Limb (tissue), 2 donors: ENCODE data around the gene TMEM135.
"Not testable (repeated sequence)": the region's sequence is repeated elsewhere in the genome, so short reads cannot be mapped to it uniquely, and the experiment has no call there.

Experiments used
- DNase-seq, 2 donors: peaks; one replicate each; pipeline ENCODE4 v3.0.0-alpha.2; 2016; ENCODE audit errors: extremely low spot score in 2 of 2

TMEM135 gene

DNA sequence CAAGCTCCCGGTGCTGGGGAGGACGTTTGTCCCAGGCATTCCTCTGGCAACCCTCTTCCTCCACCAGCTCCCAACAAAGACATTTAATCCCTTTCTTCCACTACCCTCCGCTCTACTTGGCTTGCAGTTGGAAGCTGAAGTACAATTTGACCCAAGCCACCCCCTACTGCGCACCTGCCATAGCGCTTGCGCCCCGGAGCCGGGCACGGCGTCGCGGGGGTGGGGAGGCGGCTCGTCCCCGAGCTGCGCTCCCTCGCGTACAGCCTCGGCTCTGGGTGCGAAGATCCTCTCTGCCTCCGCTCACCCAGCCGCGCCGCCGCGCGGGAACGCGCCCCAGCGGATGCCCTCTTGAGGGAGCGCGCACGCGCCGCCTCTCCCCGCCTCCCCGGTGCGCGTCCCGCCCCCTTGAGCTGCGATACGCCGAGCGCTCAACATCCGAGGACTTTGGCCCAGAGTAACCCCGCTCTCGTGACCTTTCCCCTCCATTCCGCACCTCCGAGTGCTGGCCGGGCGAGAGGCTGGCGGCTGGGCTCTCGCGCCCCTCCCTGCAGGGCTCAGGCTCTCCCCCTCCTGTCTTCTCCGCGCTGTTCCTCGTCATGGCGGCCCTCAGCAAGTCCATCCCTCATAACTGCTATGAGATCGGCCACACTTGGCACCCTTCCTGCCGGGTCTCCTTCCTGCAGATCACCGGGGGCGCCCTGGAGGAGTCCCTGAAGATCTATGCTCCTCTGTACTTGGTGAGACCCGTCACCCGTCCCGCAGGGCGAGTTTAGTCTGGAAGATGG, at the start of gene TMEM135:
Gene TMEM135, plus strand, starts transcription at position 485 of the 785 bp plus-strand sequence. Its CDS starts 112 bp downstream, at position 597.
- peak; percentile 88 to 93 for DNase-seq

DNA sequence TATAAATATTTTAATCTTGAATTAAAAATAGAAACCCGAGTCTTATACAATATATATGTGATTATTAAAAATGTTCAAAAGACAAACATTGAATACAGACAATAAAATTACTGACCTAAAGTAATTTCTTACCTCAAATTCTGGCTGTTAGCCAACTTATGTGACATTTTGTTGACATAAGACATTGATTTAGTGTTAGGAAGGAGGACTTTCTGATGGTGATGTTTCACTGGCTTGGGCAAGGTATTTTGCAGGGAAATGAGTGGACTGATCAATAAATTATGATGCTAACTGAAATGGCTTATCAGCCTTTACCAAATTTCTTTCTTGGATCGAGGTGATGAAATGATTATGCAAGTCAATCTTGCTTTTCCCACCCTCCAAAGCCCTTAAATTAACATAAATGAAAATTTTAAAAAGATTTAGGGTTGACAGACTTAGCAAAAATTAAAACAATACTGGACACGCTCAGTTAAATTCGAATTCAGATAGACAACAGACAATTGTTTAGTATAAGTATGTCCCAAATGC, 49.3 kb upstream of the TMEM135 start:
- DNase-seq: no peak

DNA sequence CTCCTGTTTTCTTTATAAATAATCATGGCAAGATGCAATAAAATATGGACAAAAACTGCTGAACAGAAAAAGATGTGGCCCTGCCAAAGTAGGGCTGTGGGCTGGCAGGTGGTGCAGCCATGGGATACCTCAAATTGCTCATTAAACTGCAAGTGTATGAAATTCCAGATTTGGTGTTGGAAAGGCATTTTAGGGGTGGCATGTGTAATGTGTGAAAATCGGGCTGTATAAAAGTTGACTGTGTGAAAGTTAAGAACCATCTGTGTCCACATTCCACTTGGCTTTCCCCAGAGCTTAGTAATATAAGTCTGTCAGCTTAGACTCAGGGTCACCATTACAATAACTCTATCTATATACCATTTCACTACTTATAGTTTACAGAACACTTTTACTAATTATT, 47.7 kb upstream of the TMEM135 start:
- DNase-seq: peak in 1 of 2 donors; percentile 59

DNA sequence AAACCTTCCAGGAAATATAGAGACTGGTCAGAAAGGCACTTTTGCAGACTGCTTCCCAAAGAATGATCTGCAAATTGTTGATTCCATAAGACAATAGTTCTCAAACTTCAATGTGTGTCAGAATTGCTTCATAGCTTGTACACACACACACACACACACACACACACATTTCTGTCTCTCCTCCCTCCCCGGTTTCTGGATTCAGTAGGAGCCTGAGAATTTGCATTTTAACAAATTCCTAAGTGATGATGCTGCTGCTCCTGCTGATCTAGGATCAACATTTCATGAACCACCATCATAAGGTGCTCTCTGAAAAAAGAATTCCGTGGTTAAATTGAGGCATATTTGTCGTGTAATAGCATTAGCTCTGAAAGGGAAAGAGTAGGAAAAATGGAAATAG, 47.2 kb upstream of the TMEM135 start:
- DNase-seq: no peak

DNA sequence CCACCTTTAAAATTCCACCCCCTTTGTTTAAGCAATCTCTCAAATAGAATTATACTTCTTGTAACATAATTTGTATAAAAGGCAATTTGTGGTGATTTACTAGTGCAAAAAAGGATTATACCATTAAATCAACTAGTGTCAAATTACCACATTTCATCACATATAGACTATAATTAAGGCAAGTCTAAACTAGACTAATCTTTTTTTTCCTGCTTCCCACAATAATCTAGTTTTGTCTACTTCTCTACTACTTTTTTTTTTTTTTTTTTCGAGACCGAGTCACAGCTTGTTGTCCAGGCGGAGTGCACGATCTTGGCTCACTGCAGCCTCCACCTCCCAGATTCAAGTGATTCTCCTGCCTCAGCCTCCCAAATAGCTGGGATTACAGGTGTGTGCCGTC, 46.4 kb upstream of the TMEM135 start:
- no peak for DNase-seq

DNA sequence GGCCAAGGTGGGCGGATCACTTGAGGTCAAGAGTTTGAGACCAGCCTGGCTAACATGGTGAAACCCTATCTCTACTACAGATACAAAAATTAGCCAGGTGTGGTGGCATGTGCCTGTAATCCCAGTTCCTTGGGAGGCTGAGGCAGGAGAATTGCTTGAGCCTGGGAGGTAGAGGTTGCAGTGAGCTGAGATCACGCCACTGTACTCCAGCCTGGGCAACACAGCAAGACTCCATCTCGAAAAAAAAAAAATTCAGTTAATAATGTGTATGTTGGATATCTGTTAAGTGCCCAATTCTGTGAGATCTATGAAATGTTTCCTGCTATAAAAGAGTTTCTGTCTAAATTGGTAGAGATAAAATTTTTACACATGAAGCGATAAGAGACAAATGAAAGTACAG, 45.4 kb upstream of the TMEM135 start:
- DNase-seq: not testable (repeated sequence)

DNA sequence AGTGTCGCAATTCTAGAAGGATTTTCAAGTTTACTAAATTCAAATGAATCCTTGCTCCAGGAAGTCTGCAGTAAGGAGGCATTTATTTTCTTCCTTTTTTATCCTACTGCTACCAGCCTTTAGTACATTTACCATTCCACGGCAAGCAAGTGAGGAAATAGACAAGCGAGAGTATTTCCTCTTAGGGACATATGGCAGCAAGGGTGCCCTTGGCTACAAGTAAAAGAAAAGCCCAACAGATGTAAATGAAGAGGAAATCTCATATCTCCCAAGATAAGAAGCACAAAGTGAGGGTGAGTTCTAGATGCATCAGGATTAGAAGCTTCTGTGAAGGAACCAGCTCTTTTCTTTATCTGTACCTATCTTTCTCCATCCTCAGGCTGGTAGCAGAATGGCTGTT, 44.7 kb upstream of the TMEM135 start:
- no peak for DNase-seq

DNA sequence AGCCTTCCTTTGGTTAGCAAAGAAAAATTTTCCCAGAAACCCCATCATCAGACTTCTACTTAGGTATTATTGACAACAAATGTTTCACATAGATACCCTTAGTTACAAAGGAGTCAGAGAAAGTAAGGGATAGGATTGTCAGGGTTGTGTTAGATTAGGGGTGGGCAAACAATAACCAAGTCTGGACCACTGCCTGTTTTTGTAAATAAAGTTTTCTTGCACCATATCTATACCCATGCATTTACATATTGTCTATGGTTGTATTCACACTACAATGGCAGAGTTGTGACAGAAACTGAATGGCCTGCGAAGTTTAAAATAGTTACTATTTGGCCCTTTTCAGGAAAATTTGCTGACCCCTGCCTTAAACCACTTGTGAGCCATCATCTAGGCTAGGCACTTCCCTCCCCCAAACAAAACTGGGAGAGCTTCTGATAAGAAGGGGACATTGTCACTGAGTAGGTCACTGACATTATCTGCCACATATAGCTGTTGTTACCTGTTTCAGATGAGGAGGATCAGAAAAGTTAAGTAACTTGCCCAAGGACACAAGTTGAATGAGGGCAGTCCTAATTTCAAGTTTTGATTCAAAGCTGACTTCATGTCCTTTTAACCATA, 40.7 kb upstream of the TMEM135 start:
- no peak for DNase-seq

DNA sequence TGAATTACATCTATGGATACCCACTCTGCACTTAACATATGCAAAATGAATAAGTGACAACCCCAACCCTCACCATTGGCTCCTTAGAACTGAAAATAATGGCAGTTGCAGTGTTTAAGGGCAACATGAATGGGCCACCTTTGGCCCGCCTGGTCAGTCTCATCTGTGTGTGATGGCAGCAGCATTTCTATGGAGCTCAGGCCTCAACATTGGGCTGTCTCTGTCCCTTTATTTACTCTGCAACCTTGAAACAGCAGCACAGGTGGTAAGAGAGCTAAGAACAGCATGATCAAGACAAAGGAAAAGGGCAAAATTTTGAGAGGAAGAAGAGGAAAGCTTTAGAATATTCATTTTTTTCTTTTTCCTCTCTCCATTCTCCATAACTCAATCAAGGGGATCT, 38.3 kb upstream of the TMEM135 start:
- no peak for DNase-seq

DNA sequence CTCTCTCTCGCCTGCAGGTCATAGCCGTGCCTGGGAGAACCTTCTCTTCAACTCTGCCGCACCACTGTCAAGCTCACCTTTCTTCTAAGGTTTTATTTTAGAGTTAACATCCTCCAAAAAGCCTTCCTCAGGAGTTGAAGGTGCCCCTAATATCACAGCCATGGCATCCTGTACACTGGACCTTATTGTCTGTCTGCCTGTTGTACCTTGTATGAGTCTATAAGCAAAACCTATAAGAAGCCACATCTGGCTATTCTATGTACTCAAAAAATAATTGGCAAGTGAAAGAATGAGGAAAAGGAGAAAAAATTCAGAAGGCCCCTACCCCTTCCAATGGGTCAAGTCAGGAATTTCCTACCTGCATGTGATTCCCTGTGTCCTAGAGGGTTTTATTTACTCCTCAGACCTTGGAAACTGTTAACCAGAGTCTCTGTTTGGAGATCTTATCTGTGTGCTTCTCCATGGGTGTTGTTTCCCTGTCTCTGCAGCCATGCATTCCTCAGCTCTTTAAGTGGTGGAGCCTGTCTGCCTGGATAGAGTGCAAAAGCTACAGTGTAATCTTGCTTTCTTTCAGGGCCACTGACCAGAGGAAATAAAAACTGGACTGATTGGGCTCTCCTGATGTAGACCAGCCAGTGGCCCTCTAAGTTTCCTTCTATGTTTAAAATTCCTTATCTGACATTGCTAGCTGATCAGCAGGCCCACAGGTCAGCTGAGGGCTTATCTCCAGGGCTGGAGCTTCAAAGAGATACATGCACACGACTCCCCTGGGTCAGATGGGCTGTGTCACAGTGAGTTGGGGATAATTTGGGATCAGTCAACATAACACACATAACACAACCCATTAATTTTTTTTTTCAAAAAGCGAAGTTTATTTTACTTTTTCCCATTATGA, 37.6 kb upstream of the TMEM135 start:
- no peak for DNase-seq

DNA sequence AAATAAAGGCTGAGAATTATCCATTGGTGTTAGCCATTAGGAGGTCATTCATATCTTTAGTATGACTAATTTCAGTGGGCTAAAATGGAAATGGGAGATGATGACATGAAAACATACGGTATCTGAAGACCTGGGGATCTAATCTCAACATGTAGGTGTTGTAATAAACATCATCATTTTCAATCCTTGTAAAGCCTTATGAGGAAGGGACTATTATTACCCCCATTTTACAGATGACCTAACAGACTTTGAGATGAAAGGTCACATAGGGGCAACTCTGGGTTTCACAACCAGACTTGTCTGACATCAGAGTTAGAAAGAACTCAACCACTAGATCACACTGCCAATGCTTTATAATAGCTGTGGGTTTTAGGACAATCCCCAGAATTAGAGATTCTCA, 34.8 kb upstream of the TMEM135 start:
- no peak for DNase-seq

DNA sequence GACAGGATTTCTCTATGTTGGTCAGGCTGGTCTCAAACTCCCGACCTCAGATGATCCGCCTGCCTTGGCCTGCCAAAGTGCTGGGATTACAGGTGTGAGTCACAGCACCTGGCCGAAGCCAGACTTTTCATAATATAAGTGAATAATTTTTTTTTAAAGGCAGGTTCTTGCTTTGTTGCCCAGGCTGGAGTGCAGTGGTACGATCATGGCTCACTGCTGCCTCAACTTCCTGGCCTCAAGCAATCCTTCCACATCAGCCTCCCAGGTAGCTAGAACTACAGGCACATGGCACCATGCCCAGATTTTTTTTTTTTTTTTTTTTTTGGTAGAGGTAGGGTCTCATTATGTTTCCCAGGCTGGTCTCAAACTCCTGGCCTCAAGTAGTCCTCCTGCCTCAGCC, 33.5 kb upstream of the TMEM135 start:
- DNase-seq: not testable (repeated sequence)

DNA sequence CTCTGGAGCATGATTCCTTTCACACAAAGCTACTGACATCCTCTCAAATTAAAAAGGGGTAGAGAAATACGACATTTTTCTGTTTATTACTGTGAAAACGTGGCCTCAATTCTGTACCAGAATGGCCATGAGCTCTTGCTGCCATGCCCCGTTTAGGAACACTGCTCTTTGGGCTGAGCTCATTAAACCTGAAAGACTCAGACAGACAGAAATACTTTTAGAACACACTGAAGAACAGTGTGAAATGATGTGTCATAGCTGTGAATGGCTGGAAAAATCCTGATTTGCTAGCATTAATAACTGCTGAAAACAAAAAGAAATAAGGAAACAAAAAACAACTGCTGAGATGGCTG, 32.2 kb upstream of the TMEM135 start:
- DNase-seq: no peak

DNA sequence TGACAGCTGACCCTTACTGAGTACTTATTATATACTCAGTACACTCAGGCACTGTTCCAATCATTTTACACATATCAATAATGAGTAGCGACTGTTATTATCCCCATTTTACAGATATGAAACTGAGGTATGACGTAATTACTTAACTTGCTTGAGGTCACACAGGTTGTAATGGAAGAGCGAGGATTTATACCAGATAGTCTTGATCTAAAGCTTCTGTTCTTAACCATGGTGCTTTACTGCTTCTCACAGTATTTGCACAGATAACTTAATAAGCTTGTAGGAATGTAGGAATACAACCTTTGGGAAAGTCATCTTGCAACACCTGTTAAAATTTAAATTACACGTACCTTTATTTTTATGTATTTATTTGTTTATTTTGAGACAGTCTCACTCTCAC, 31.7 kb upstream of the TMEM135 start:
- DNase-seq: no peak

DNA sequence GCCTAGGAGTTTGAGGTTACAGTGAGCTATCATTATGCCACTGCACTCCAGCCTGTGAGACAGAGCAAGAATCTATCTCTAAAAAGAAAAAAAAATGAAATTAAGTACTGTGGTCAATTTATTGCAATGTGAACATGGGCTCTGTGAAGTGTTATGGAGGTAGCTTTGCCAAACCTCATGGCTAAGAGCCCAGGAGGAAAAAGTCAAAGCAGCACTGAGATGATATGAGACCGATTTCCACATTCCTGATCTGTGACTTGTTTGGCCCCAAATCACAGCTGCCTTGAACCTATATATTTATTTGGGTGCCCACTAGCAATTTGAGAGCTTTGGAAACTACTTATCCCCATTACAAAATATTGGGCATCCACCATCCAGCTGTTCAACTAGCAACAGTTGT, 29.8 kb upstream of the TMEM135 start:
- DNase-seq: no peak

DNA sequence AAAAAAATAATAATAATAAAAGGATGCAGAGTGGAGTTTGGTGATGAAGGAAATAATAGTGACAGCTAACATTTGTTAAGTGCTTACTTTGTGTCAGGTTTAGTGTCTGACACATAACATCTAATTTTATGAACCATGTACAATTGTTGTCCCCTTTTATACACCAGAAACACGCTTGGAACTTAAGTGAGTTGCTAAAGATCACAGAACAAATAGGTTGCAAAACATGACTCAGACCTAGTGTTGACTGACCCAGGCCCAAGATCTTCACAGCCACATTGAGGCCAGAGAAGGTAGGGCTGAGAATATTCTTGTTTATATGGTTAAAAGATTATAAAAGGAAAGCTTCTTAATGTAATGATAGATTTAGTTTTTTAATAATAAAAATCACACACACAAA, 25.6 kb upstream of the TMEM135 start:
- DNase-seq: no peak

DNA sequence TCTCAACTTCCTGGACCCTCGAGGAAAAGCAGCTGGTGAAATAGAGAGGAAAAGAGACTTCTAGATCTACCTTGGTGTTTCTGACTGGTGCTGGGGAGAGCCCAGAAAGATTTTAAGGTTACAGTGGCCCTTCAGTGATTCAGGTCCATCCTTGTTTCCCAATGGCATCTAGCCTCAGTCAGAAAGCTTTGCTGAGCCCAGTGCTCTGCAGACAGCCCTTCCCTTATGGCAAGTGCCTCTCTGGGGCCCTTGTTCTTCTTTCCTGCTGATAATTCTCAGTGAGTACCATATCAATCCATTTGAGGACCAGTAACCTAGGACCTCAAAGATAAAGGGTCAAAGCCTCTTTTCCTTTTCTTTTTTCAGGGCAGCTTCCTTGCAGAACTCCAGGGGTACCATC, 25.1 kb upstream of the TMEM135 start:
- DNase-seq: no peak

DNA sequence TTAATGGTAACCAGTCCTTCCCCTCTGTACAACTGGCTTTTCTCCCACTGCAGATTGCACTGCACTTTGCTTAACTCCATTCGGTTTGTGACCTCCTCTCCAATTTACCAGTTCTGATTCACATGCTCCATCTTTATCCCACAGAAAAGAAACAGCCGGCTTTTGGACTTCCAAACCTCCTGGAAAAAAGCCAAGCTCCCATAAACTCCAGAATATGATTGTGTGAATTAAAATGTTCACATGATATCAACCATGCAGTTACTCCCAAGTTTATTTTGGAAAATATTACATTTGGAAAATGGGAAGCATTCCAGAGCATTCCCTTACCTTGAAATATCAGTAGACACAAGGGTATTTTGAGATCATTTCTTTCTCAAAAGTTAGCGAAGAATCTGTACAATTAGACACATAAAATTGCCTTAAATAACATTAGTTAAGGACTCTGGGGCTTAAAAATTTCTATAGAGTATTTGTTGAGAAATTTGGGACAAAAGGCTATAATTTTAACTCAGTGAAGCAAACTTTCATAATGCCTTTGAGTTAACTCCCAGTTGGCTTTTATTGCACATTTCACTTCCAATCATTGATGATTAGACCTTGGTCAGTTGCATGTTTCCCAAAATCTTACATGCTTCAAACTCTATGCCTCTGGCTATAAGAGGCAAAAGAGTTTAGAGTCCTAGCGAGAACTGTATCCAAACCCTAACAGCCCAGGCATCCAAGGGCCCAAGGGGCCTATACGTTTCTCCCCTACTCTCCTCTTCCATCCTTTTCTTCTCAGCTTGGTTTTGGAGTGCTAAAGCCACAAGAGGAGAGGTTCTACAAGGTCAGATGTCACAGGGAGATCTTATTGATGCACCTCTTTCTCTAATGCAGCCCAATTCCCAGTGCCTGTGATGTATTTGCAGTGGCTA, 23.6 kb upstream of the TMEM135 start:
- peak; percentile 38 to 81 for DNase-seq

DNA sequence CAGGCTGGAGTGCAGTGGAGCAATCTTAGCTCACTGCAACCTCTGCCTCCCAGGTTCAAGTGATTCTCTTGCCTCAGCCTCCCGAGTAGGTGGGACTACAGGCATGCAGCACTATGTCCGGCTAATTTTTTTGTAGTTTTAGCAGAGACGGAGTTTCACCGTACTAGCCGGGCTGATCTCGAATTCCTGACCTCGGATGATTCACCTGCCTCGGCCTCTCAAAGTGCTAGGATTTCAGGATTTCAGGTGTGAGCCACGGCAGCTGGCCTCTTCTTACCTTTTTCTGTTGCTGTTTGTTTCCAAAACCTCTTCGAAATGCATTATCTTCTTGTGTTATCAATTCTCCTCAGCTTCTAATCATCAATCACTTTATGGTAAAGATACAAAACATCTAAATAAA, 22.1 kb upstream of the TMEM135 start:
- DNase-seq: no peak

DNA sequence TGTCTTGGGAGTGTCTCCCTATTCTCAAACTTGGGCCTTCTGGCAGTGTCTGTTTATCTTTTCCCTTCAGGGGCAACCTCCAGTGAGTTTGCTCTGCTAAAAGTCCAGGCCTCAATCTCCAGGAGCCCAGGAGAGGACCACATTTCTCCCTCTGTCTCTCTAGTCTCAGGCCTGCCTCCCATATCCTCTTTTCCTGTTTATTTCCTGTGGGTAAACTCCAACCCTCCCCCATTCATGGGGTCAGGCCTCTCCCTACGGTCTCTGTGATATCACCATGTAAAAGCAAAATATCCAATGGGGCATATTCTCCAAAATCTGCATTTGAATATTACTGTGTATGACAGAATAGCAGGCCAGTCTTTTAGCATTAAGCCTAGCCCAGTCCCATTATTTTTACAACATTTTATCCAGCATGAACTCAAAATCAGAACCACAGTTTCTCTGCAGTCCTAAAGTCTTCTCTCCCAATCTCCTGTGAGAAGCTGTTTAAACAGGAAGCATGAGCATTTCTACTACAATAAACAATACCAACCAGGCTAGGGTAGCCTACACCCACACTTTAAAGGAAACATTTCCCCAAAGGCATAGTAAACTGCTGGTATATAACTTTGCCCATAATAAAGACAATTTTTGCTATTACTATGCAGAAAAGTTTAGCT, 18.0 kb upstream of the TMEM135 start:
- no peak for DNase-seq
